ENCODE data around the gene TNFRSF4.

DNA sequence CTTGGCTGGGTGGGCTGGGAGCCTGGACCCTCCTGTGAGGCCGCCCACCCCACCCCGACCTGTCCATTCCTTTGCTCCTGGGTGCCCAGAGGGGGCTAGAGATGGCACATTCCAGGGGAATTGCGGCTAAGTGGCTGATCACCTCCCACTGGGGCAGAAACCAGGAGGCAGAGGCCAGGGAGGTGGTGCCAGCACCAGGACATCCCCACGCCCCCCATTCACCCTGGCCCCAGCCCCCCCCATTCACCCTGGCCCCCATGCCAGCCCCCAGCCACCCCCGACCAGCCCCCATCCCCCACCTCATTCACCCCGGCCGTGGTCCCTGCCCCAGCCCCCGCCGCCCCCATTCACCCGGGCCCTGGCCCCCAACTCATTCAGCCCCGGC, 26.4 kb upstream of the TNFRSF4 start:
- TF ChIP-seq, protein P1, sequence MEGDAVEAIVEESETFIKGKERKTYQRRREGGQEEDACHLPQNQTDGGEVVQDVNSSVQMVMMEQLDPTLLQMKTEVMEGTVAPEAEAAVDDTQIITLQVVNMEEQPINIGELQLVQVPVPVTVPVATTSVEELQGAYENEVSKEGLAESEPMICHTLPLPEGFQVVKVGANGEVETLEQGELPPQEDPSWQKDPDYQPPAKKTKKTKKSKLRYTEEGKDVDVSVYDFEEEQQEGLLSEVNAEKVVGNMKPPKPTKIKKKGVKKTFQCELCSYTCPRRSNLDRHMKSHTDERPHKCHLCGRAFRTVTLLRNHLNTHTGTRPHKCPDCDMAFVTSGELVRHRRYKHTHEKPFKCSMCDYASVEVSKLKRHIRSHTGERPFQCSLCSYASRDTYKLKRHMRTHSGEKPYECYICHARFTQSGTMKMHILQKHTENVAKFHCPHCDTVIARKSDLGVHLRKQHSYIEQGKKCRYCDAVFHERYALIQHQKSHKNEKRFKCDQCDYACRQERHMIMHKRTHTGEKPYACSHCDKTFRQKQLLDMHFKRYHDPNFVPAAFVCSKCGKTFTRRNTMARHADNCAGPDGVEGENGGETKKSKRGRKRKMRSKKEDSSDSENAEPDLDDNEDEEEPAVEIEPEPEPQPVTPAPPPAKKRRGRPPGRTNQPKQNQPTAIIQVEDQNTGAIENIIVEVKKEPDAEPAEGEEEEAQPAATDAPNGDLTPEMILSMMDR (IDR thresholded peaks at IDR 0.05): no peak
- TF ChIP-seq POLR2AphosphoS5 (IDR thresholded peaks at IDR 0.05) (no peak), POLR2A (IDR thresholded peaks at IDR 0.05) (no peak)
